ENCODE measurements around the gene CD83.
A peak's percentile ranks its signal among the peaks of the same experiment; 100 is the strongest.

CD83 gene

DNA sequence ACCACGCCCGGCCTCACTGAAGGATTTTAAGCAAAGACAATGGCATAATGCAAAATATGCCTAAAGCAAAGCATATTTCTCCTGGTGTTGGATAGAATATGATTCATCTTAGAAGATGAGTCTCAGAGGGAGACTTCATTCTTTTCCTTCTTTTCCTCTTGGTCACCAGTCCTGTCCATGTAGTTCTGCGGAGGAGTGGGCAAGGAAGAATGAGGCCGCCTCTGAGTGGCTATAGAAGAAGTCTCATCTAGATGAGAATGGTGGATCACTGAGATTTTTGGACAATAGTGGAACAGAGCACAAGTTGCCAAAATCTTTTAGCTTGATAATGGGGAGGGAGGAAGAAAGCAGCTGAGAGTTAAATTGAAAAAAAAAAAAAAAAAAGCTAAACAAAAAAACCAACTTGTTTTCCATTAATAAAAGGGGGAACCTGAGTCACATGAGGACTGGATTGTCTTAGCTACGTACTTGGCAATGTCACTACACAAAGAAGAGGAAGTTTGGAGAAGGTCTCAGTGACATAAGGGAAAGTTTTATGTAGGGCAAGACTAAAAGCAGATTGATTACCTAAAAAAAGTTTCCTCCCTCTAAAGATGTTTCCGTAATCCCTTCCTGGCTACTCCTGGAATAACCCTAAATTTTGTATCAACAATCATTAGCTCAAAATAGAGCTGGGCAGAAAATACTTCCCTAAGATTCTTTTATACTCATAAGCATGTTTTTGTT lies 6.0 kb downstream of the CD83 start:
- no peak for DNase-seq (ENCODE audit: low read depth)

DNA sequence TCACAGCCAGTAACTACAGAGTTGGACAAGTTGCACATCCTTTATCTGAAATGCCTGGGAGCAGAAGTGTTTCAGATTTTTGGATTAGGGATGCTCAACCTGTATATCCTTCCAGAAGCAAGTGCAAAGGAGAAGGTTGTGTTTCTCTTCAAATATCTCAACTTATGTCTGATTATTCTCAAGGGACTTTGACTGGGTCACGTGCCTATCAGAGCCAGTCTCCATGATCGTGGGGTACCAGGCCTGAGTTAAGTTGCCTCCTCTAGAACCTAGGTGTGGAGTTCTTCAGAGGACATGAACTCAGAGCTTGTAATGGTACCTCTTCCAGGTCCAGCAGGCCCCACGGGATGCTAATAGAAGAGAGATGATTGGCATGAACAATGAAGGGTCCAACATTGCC lies 7.8 kb downstream of the CD83 start:
- no peak for DNase-seq (ENCODE audit: low read depth)

GRCh38 chr6:14126191-14126590 lies 8.6 kb downstream of the CD83 start:
- no peak for DNase-seq (ENCODE audit: low read depth)

DNA sequence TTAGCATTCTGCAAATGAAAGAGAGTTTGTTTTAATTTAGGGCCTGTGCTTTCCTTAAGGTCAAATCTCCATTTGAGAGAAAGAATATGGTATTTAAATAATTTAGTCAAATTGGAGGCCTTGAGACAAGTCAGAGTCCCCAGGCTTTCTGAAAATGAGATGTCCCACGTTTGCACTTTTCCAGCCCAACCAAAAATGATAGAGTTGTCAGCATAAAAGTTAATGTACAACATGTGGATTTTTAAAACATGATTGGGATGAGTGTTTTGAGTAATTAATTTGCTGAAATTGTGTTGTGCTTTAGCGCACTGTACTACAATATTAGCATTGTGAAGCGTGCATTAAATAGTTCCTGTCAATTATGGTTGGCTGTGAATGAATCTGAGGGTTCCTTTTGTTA lies 10.0 kb downstream of the CD83 start:
- DNase-seq (ENCODE audit: low read depth), result no peak

DNA sequence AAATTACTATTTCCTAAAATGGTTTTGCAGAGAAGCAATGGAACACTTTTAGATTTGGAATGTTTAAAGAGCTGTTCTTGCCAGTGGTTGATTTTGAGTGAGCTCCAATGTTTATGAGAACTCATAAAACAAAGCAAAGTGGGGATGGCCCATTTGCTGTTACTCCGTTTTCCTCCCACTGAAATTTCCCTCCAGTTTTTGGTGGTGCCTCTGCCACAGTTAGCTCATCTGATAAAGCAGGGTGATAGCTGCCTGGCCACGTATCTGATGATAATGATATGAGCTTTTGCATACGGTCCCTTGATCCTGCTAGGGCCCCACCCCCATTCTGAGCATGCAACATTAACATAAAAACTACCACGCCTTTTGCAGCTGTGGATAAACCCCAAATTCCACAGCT lies 10.4 kb downstream of the CD83 start:
- DNase-seq (ENCODE audit: low read depth), result no peak

DNA sequence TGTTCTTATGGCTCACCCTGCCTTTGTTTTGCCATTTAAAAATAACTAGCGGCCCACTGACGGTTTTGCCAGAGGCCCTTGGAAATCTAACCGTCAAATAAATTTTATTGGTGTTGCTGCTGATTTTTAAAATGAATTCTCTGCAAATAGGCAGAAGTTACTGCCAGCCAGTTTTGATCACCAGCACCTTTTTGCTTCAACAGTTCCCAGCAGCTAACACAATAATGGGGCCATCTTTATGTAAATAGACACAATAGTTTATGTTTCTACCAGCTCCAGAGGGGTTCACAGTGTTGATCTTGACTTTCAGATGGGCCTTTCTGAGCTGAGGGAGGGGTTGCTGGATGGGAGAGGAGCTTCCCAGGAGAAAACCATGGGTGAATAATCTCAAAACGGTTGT lies 11.2 kb downstream of the CD83 start:
- DNase-seq (ENCODE audit: low read depth), result no peak

GRCh38 chr6:14129575-14129974 lies 12.0 kb downstream of the CD83 start:
- DNase-seq (ENCODE audit: low read depth), result no peak

DNA sequence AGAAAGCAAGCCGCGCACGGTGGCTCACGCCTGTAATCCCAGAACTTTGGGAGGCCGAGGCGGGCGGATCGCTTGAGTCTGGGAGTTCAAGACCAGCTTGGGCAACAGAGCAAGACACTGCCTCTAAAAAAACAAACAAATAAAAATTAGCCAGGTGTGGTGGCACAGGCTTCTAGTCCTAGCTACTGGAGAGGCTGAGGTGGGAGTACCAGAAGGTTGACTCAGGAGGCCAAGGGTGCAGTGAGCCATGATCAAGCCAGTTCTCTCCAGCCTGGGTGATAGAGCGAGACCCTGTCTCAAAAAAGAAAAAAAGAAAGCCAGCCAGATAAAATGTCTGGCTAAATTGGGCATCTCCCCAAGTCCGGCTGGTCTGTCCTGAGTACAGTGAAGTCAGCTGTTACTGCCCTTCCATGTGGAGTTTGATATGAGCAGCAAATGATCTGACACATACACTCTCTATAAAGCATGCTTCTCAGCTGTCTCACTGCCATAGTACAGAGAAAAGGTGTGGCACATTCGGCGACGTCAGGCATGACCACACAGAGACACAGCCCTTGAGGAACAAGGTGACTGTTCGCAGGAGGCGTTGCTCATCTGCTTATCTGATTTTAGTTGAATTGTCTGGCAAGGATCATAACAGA lies 13.0 kb downstream of the CD83 start:
- DNase-seq (ENCODE audit: low read depth), result no peak

DNA sequence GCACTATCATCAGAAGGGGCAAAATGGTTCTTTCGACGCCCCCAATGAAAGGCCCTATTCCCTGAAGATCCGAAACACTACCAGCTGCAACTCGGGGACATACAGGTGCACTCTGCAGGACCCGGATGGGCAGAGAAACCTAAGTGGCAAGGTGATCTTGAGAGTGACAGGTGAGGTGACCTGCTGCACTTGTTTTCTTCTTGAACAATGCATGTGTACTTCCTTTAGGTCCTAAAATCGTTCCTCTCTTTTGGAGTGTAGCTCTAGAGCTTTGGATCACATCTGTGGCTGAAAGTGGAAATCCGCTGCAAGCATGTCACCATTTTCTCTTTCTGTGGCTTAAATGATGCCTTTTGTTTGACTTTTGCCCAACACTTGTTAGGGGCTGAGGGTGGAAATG lies 14.0 kb downstream of the CD83 start:
- no peak for DNase-seq (ENCODE audit: low read depth)

- DNase-seq (ENCODE audit: low read depth), result no peak
Observed at GRCh38 chr6:14132244-14132920, 14.8 kb downstream of the CD83 start.

DNA sequence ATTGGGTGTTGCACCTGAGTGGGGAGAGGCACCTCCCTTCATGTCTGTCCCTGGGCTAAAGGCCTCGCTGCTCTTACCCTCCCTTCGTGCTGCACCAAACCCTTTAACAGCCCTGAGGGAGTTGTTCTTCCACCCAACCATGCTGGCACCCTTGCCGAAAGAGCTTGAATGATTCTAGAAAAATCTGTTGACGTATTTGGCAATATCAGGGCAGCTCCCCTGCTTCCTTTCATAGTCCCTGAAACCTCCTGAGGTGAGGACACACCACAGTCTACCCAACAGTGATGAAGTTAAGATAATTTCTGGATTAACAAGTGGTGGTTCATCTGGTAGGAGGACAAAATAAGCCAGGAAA lies 15.3 kb downstream of the CD83 start:
- no peak for DNase-seq (ENCODE audit: low read depth)

DNA sequence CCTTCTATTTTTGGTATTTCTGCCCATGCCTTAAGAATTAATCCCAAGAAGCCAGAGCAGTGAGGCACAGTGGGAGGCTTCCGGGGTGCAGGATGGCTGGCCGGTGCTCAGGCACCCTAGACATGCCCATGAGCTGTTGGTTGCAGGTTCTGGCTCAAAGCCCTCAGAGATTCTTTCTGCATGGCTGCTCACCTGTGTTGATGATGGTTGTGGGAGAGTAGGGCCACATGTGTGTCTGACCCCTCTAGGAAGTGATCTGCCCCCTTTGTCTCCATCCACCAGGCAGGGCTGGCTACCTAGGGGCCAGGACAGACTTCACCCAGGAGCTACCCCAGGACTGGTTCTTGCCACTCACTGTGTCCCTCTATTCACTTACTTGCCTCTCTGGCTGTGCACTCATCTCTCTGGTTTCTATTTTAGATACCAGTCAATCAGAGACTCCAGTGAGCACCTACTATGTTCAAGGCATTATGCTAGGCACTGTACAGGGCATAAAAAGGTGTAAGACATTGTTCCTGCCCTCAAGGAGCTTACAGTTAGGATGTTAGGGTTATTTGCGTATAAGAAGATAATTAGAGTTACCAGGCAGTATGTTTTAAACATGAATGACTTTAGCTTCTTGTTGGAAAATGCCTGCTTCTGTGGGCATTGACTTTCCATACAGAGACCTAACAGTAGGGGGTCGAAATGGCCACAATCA lies 16.8 kb downstream of the CD83 start:
- DNase-seq (ENCODE audit: low read depth), result no peak

GRCh38 chr6:14135893-14136539 lies 18.4 kb downstream of the CD83 start:
- DNase-seq (ENCODE audit: low read depth), result no peak

DNA sequence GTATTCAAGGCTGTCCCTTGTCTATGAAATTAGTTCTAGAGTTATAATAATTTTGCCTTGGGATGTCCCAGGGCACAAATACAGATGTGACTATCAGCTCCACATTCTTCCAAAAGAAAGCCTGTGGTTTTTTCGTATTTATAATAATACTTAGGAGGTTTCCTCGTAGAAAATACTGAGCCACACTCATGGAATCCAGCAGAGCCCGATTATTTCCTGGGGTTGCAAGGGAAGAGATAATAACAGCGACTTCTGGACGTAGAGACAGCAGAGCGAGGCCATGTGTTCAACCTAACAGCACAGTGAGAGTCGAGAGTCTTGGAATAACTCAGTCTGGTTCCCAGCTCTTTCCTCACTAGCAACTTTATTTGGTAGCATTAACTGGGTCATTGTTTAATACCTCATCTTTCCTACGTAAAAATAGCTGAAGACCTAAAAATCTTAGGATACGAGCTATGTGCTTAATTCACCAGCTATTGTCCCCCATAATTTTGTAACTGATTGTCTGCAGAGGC lies 21.2 kb downstream of the CD83 start:
- DNase-seq (ENCODE audit: low read depth), result no peak

DNA sequence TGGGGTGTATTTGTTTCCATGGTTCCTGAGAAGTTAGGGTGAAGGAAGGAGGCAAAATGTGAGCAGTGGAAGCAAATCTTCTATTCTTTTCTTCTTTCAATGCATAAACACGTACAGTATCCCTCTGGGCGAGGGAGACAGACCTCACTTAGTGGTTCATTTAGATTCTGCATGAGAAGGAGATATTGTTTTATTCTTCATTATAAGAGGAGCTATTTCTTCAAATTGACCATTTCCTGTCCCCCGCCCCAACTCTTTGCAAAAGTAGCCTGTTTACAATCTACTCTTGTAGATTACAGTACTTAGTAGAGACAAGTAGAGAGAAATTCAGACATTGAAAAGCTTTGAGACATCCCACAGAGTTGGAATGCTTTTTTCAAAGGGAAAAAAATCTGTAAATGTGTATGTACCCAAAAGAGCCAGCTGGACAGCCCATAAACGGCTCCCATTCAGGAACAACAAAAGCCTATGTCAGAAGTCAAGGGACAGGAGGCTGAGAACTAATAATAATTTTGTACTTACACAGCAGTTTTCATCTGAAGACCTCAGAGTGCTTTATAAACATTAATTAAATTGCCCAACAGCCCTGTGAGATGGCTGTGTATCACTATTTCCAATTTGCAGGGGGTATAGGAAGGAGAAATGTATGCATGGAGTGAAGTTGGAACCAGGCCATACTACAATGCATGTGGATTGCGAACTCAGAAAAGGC lies 23.9 kb downstream of the CD83 start:
- no peak for DNase-seq (ENCODE audit: low read depth)

- DNase-seq (ENCODE audit: low read depth), result no peak
Observed at GRCh38 chr6:14142063-14142450, 24.5 kb downstream of the CD83 start.

- no peak for DNase-seq (ENCODE audit: low read depth)
Observed at GRCh38 chr6:14142511-14143223, 25.1 kb downstream of the CD83 start.

DNA sequence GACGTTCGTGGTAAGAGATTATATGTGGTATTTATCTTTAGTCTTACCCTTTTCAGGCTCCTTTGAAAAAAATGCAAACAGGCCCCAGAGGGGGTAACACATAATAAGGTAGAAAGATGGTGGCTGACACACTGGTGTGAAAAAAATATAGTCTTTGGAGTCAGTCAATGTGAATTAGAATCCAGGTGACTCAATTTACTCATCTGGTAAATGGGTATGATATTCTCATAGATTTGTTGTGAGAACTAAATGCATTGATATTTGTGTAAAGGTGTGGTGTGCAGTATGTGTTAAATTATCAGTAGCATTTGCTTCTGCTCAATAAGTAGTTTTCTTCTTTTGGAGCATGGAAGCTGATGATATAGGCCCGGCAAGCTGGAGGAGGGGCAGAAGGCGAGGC lies 25.7 kb downstream of the CD83 start:
- no peak for DNase-seq (ENCODE audit: low read depth)

GRCh38 chr6:14144678-14145113 lies 27.1 kb downstream of the CD83 start:
- peak; percentile 34 for DNase-seq (ENCODE audit: low read depth)

DNA sequence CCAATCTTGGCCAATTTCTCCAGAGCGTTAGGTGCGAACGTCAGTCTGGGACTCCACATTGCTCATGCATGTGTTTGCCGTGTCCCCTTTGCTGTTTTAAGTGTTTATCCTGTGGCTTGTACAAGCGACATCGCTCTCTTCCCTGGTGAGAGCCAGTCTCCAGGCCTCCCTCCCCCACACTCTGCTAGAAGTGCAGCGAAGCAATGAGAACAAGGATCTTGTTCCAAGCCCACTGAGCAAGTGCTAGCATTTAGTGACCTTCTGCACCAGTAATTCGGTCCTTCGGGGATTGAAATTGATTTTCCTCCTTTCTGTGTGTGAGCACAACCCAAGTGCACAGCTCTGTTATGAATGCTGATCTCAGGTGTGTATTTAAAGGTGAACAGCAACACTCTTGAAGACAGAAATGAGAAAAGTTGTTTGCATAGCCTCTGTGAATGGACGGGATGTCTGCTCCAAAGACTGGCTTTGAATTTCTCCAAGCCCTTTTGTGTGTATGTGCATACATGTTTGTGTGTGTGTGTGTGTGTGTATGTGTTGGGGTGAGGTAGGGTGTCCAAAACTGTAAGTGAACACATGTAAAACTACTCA lies 29.0 kb downstream of the CD83 start:
- DNase-seq (ENCODE audit: low read depth), result no peak
